ENCODE measurements around the gene SLC27A5. TPM values are rescaled to one million over a fixed set of nuclear protein-coding genes. Genes with fewer than 3 reads are reported as not detected.

Gene SLC27A5
- total and polyA plus RNA-seq, 2 of the 13 experiments (the other 11 are each of a cell fraction or from before 2014, with no cell fraction given): 30.3 to 40.2 TPM

- TF ChIP-seq GLI4 (CRISPR knock-in tag; IDR thresholded peaks at IDR 0.05; ENCODE audit: borderline replicate concordance) (no peak), ZBTB34 (CRISPR knock-in tag; IDR thresholded peaks at IDR 0.05) (no peak), AGO1 (IDR thresholded peaks at IDR 0.05; ENCODE audit: low read depth, low read length, poor library complexity, severe bottlenecking) (peak; percentile 98), FOSL2 (CRISPR knock-in tag; IDR thresholded peaks at IDR 0.05) (peak; percentile 17; the same call in 1 of the 2 replicates), NR2F2 (IDR thresholded peaks at IDR 0.05; ENCODE audit: borderline replicate concordance, low read depth) (no peak), ZNF597 (CRISPR knock-in tag; IDR thresholded peaks at IDR 0.05) (no peak), KAT2B (IDR thresholded peaks at IDR 0.05; ENCODE audit: borderline replicate concordance, low read depth, low read length) (no peak), MEF2D (CRISPR knock-in tag; IDR thresholded peaks at IDR 0.05) (no peak), NFYC (CRISPR knock-in tag; IDR thresholded peaks at IDR 0.05) (no peak; the same call in none of the 2 replicates), PLRG1 (conservative IDR thresholded peaks at IDR 0.05) (no peak), ETV6 (CRISPR knock-in tag; conservative IDR thresholded peaks at IDR 0.05) (peak; percentile 78), SRF (IDR thresholded peaks at IDR 0.05; ENCODE audit: low read depth, low read length) (no peak), HBP1 (CRISPR knock-in tag; IDR thresholded peaks at IDR 0.05; ENCODE audit: low read depth) (0 out of 2 replicates have a peak, but pooled peaks have one; percentile 64), PHF21A (CRISPR knock-in tag; IDR thresholded peaks at IDR 0.05) (no peak), ZNF891 (CRISPR knock-in tag; IDR thresholded peaks at IDR 0.05) (no peak), MEIS1 (CRISPR knock-in tag; IDR thresholded peaks at IDR 0.05; ENCODE audit: borderline replicate concordance) (0 out of 2 replicates have a peak, but pooled peaks have one; percentile 34), ZNF224 (CRISPR knock-in tag; IDR thresholded peaks at IDR 0.05) (no peak), DMAP1 (CRISPR knock-in tag; IDR thresholded peaks at IDR 0.05) (no peak; the same call in 1 of the 2 replicates), PCBP1 (IDR thresholded peaks at IDR 0.05; ENCODE audit: borderline replicate concordance, low read depth, low read length) (peak; percentile 87; the same call in 1 of the 2 replicates), SSRP1 (CRISPR knock-in tag; IDR thresholded peaks at IDR 0.05) (no peak), ZNF225 (CRISPR knock-in tag; IDR thresholded peaks at IDR 0.05) (no peak), FOXP4 (CRISPR knock-in tag; IDR thresholded peaks at IDR 0.05) (peak; percentile 25; the same call in 1 of the 2 replicates), HINFP (CRISPR knock-in tag; IDR thresholded peaks at IDR 0.05; ENCODE audit: low read depth) (peak; percentile 78; the same call in 1 of the 2 replicates)
Observed at GRCh38 chr19:58513694-58514563, 2.1 kb upstream of the SLC27A5 start (continued).

All from HepG2 (cell line).